ENCODE measurements around the gene ATXN7L1. TPM values are rescaled to one million over a fixed set of nuclear protein-coding genes. Genes with fewer than 3 reads are reported as not detected.

The ATXN7L1 gene
- total RNA-seq, 1 donor from 2014 or later: 7.7 TPM

DNA sequence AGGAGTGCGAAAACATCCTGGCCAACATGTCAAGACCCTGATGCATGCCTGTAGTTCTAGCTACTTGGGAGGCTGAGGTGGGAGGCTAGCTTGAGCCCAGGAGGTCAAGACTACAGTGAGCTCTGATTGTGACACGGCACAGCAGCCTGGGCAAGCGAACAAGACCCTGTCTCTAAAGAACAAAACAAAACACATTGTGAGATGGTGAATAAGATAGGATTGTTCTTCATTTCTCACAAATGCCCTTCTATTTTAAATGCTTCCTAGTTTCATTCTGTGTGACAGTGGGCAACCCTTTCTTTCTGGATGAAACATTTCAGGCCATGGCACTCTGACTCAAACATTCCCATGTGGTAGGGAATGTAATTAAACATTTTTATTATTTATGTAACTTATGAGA is 308.6 kb downstream of the ATXN7L1 start:
- DNase-seq (ENCODE audit: low spot score in 2 of 2) (no peak), FAIRE-seq (no peak)

DNA sequence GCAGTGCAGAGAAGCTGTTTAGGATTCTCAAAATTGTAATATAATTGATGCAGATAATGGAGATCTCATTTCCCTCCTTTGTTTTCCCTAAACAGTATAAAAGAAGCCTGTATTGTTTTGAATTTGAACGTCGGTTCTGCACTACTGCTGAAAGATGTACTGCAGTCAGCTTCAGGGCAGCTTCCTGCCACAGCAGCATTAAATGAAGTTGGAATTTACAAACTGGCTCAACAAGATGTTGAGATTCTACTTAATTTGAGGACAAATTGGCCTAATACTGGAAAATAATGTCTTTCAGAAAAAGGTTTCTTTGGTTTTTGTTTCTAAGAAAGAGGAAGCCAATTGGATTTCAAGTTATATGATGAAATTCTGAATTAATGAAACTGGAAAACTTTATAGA is 309.4 kb downstream of the ATXN7L1 start:
- no peak for DNase-seq (ENCODE audit: low spot score in 2 of 2)
- no peak for FAIRE-seq

DNA sequence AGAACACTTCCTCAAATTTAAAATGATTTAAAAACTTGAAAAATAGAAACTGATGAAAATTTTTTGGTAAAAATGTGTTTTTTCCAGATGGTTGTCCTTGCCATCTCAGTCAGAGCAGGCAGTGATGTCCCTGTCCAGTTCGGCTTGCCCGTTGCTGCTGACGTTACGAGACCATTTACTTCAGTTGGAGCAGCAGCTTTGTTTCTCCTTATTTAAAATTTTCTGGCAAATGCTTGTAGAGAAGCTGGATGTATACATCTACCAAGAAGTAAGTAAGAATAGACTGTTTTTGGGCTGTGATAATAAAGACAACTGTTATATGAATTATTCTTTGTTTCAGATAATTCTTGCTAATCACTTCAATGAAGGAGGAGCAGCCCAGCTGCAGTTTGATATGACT is 311.2 kb downstream of the ATXN7L1 start:
- FAIRE-seq: no peak

DNA sequence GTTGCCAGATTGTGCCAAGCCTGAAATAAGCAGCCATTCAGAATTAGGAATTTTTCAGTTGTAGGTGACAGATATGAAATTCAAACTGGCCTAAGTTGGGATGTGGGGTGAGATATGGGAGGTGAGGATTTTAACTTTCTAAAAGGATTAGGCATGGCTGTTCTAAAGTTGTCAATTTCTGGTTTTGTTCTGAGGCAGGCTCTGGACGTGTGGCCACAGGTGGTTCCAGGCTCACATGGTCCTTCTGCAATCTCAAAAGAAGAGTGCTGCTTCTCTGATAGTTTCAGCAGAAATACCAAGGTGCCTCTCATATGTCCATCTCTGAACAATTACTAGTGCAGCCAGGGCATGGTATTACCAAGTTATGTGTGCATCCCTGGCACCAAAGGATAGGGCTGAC is 316.5 kb downstream of the ATXN7L1 start:
- FAIRE-seq (no peak), DNase-seq (ENCODE audit: low spot score in 2 of 2) (no peak)

More for the DNA sequence above, 311.2 kb downstream of the ATXN7L1 start:
- DNase-seq (ENCODE audit: low spot score in 2 of 2): no peak

Other genes starting within 250 kb of the ATXN7L1 start
- gene CDHR3, start 86.7 kb upstream of the ATXN7L1 start, total RNA-seq: 11.4 TPM
- 37.5 TPM for gene SYPL1, start 235.7 kb upstream of the ATXN7L1 start, total RNA-seq

All from frontal cortex (tissue), 4 donors.